Measurements from ENCODE around the gene HHIP.

DNA sequence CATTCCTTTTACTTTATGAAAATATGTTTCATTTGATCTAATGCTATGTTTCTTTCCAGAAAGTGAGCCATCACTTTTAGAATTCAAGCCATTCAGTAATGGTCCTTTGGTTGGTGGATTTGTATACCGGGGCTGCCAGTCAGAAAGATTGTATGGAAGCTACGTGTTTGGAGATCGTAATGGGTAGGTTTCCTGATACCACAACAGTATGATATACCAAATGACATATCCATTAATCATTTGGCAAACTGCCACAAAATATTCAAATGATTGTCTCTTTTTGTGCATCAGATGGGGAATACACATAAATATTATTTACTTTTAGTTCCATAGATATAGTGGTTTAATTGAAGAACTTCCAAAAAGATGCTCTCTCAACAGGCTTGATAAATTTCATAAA, 68.2 kb downstream of the HHIP start:
- TF ChIP-seq EZH2 (IDR thresholded peaks at IDR 0.05; ENCODE audit: borderline replicate concordance, insufficient read depth, low read depth, low read length, poor library complexity, severe bottlenecking) (no peak), CTCF (IDR thresholded peaks at IDR 0.05) (no peak)

Measured in B cell (primary cell).